Thoracic aorta (tissue), 2 donors: Measurements from ENCODE around the gene BEND7. TPM values are rescaled to one million over a fixed set of nuclear protein-coding genes. Genes with fewer than 3 reads are reported as not detected.

Source experiments
- ATAC-seq: fragments of 150-250 bp; one replicate; pipeline ENCODE4 v1.8.0; 2017; ENCODE audit warnings: low read depth; ENCODE audit not compliant: insufficient number of reproducible peaks, low FRiP score
- DNase-seq: peaks from one replicate; pipeline ENCODE4 v3.0.0-alpha.2; 2020; ENCODE audit warnings: low spot score
- H3K27ac ChIP-seq, 2 donors: fragments of 200-600 bp; sonication (generic); 1 replicate in 1 of 2; 2 replicates in 1 of 2; pipeline ENCODE4 v1.5.1; 2016; ENCODE audit warnings: mild to moderate bottlenecking in 2 of 2, moderate library complexity in 2 of 2
- H3K27me3 ChIP-seq: fragments of 200-600 bp; sonication (generic); replicated peaks from 2 replicates; pipeline ENCODE4 v1.6.0; 2016; ENCODE audit warnings: mild to moderate bottlenecking; ENCODE audit not compliant: insufficient read depth
- H3K36me3 ChIP-seq: fragments of 200-600 bp; sonication (generic); one replicate; pipeline ENCODE4 v1.5.1; 2016
- H3K4me1 ChIP-seq, 2 donors: fragments of 200-600 bp; sonication (generic); 1 replicate in 1 of 2; 2 replicates in 1 of 2; pipeline versions ENCODE4 v1.5.1 to v1.6.0; 2016; ENCODE audit warnings: low read depth in 2 of 2, mild to moderate bottlenecking in 1 of 2; ENCODE audit not compliant: control insufficient read depth in 1 of 2
- H3K4me3 ChIP-seq: fragments of 200-600 bp; sonication (generic); 2 replicates; pipeline ENCODE4 v1.5.1; 2016; ENCODE audit warnings: mild to moderate bottlenecking
- H3K9me3 ChIP-seq: fragments of 200-600 bp; sonication (generic); 2 replicates; pipeline ENCODE4 v1.5.1; 2016
- CTCF ChIP-seq: fragments of 200-600 bp; sonication (generic); IDR thresholded peaks from one replicate; pipeline ENCODE4 v1.5.1; 2019; ENCODE audit warnings: antibody characterized with exemption
- total RNA-seq, 2 donors: library from RNA; depleted of rRNA; stranded (reverse); fragments of >200 nt; gene quantifications; one replicate each; pipeline versions ENCODE4 v1.1.0 to v1.2.3, GENCODE V29; 2016

The BEND7 gene
- total RNA-seq, 2 donors from 2014 or later, result 15.3 to 38.5 TPM

- no peak overlapping the region for H3K4me3 ChIP-seq
- ATAC-seq (no peak), DNase-seq (no peak)
- H3K27ac ChIP-seq, result no peak overlapping the region
- H3K4me1 ChIP-seq, result no peaks in the 10 kb centered on the region
- H3K36me3 ChIP-seq, result no peaks in the 10 kb centered on the region
- H3K27me3 ChIP-seq, result no peaks in the 10 kb centered on the region
- H3K9me3 ChIP-seq, result no peaks in the 10 kb centered on the region
- TF ChIP-seq CTCF, result no peak
These were observed 36.2 kb downstream of the BEND7 start for GRCh38 chr10:13492493-13493180.

GRCh38 chr10:13491747-13492360 lies 37.0 kb downstream of the BEND7 start:
- Histone ChIP-seq H3K9me3 (no peaks in the 10 kb centered on the region), H3K27ac (no peak overlapping the region), H3K4me3 (no peak overlapping the region), H3K27me3 (no peaks in the 10 kb centered on the region), H3K36me3 (no peaks in the 10 kb centered on the region), H3K4me1 (no peaks in the 10 kb centered on the region)
- no peak for TF ChIP-seq CTCF
- ATAC-seq (no peak), DNase-seq (no peak)

- Histone ChIP-seq H3K9me3 (no peaks in the 10 kb centered on the region), H3K27ac (no peak overlapping the region), H3K27me3 (no peaks in the 10 kb centered on the region), H3K4me3 (no peak overlapping the region), H3K4me1 (no peaks in the 10 kb centered on the region), H3K36me3 (no peaks in the 10 kb centered on the region)
- DNase-seq, result no peak
- no peak for TF ChIP-seq CTCF
- no peak for ATAC-seq
These were observed 38.3 kb downstream of the BEND7 start for GRCh38 chr10:13490503-13490902.

- Histone ChIP-seq H3K27ac (no peak overlapping the region), H3K36me3 (no peaks in the 10 kb centered on the region), H3K9me3 (no peaks in the 10 kb centered on the region), H3K4me1 (no peaks in the 10 kb centered on the region), H3K27me3 (no peaks in the 10 kb centered on the region), H3K4me3 (no peak overlapping the region)
- DNase-seq (no peak), ATAC-seq (no peak)
- no peak for TF ChIP-seq CTCF
These were observed 39.7 kb downstream of the BEND7 start for GRCh38 chr10:13489035-13489599.

GRCh38 chr10:13485623-13486022 lies 43.2 kb downstream of the BEND7 start:
- H3K27me3 ChIP-seq, result no peaks in the 10 kb centered on the region
- no peak overlapping the region for H3K4me3 ChIP-seq
- no peak for DNase-seq
- no peaks in the 10 kb centered on the region for H3K4me1 ChIP-seq
- no peak overlapping the region for H3K27ac ChIP-seq
- no peak for ATAC-seq
- peak; percentile 13 for TF ChIP-seq CTCF
- H3K9me3 ChIP-seq, result no peaks in the 10 kb centered on the region
- peaks cover 3% of the 10 kb centered on the region for H3K36me3 ChIP-seq
